ENCODE measurements around the gene LAMTOR4.

LAMTOR4 gene

DNA sequence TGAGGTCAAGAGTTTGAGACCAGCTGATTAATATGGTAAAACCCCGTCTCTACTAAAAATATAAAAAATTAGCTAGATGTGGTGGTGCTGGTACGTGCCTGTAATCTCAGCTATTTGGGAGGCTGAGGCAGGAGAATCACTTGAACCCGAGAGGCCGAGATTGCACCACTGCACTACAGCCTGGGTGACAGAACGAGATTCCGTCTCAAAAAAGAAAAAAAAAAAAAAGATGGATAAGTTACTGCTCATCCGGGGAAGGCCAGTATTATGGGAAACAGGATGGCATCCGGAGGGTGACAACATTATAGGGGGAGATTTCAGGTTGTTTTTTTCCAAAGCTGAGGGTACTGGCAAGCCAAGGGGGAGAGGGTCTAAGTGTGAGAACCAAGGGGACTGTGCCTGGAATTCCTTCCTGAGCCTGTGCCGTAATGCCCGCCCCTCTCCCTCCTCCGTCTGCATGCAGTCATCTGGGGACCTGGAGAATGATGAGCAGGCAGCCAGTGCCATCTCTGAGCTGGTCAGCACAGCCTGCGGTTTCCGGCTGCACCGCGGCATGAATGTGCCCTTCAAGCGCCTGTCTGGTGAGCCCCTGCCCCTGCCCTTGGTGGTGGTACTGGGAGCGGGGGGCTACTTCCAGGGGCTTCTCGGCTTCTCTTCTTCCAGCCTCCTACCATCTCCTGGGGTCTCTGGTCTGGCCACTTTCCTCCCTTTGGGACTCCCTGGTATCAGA lies 4.4 kb downstream of the LAMTOR4 start:
- H3K79me2 ChIP-seq (ENCODE audit: control insufficient read depth, low read length) = peaks cover 91% of the 10 kb centered on the region
- peaks cover 8% of the 10 kb centered on the region; the same call in 1 of the 2 replicates for H4K20me1 ChIP-seq (ENCODE audit: control insufficient read depth, insufficient read depth, low read depth, low read length)
- no peaks in the 10 kb centered on the region for H3K9me3 ChIP-seq (ENCODE audit: control insufficient read depth, insufficient read depth, low read length)
- H3K4me3 ChIP-seq (ENCODE audit: low read length) = peak overlapping the region; percentile 56
- H3K4me1 ChIP-seq (ENCODE audit: control insufficient read depth, low read length) = peaks cover 77% of the 10 kb centered on the region
- TF ChIP-seq CTCF (IDR thresholded peaks at IDR 0.05; ENCODE audit: low read depth, low read length, poor library complexity, severe bottlenecking) = no peak
- no peak for TF ChIP-seq EZH2phosphoT487 (IDR thresholded peaks at IDR 0.05; ENCODE audit: borderline replicate concordance, low read length)
- H3K27me3 ChIP-seq (ENCODE audit: control insufficient read depth, low read length) = no peaks in the 10 kb centered on the region
- no peaks in the 10 kb centered on the region for H3K9me2 ChIP-seq (replicated peaks; ENCODE audit: control insufficient read depth, low read length)
- H3K36me3 ChIP-seq (ENCODE audit: control insufficient read depth, low read length) = peaks cover 88% of the 10 kb centered on the region
- H3K27ac ChIP-seq (ENCODE audit: low read depth, low read length) = peak overlapping the region; percentile 64
- H3F3A ChIP-seq (ENCODE audit: control insufficient read depth, insufficient read depth) = peaks cover 39% of the 10 kb centered on the region
- H3K4me2 ChIP-seq (ENCODE audit: low read length) = peak overlapping the region; percentile 56

- no peaks in the 10 kb centered on the region for H3K9me2 ChIP-seq (replicated peaks; ENCODE audit: control insufficient read depth, low read length)
- peak overlapping the region; percentile 56 for H3K4me2 ChIP-seq (ENCODE audit: low read length)
- 0 out of 2 replicates have a peak overlapping the region, but pooled peaks have one; percentile 6 for H3K4me3 ChIP-seq (ENCODE audit: low read length)
- H3K9me3 ChIP-seq (ENCODE audit: control insufficient read depth, insufficient read depth, low read length) = no peaks in the 10 kb centered on the region
- peaks cover 90% of the 10 kb centered on the region for H3K36me3 ChIP-seq (ENCODE audit: control insufficient read depth, low read length)
- no peaks in the 10 kb centered on the region for H3K27me3 ChIP-seq (ENCODE audit: control insufficient read depth, low read length)
- H3K4me1 ChIP-seq (ENCODE audit: control insufficient read depth, low read length) = peaks cover 76% of the 10 kb centered on the region
- H3K79me2 ChIP-seq (ENCODE audit: control insufficient read depth, low read length) = peaks cover 98% of the 10 kb centered on the region
- TF ChIP-seq CTCF (IDR thresholded peaks at IDR 0.05; ENCODE audit: low read depth, low read length, poor library complexity, severe bottlenecking) (no peak), EZH2phosphoT487 (IDR thresholded peaks at IDR 0.05; ENCODE audit: borderline replicate concordance, low read length) (no peak)
- peaks cover 8% of the 10 kb centered on the region; the same call in 1 of the 2 replicates for H4K20me1 ChIP-seq (ENCODE audit: control insufficient read depth, insufficient read depth, low read depth, low read length)
- H3K27ac ChIP-seq (ENCODE audit: low read depth, low read length) = peak overlapping the region; percentile 13; the same call in 1 of the 2 replicates
- H3F3A ChIP-seq (ENCODE audit: control insufficient read depth, insufficient read depth) = peaks cover 39% of the 10 kb centered on the region
Measured at GRCh38 chr7:100153708-100154535, 5.2 kb downstream of the LAMTOR4 start.

DNA sequence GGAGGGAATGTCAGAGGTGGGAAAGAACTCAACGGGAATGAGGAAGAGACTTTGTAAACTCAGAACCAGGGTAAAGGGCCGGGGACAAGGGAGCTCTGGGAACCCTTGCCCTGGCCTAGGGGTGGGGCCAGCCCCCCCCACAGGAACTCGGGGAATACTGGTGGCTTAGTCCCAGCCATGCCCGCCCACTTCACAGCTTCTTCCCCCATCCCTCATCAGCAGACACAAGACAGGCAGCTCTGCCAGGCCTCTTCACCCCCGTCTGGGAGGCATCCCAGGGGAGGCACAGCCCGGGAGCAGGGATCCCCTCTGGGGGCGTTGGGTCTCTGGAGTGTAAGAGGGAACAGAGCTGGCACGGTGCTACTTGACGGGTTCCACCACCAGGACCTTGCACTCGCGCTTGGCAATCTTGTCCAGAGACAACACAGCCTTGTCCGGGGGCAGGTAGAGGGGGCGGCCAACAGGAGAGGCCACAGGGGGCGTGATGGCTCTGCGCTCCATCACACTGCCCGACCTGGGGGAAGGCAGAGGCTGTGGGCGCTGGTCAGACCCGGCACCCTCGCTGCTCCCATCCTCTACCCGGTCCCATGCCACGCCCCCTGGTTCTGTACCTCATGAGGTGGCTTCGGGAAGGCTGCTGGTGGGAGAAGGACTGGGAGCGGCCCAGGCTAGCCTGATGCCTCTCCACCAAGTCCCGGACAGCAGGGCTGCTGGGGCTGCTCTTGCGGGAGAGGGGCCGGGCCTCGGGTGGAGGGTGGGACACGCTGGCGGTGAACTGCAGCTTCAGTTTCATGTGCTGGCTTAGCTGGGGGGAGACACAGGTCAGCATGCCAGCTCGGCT lies 6.2 kb downstream of the LAMTOR4 start:
- peaks cover 82% of the 10 kb centered on the region for H3K36me3 ChIP-seq (ENCODE audit: control insufficient read depth, low read length)
- TF ChIP-seq EZH2phosphoT487 (IDR thresholded peaks at IDR 0.05; ENCODE audit: borderline replicate concordance, low read length) (no peak), CTCF (IDR thresholded peaks at IDR 0.05; ENCODE audit: low read depth, low read length, poor library complexity, severe bottlenecking) (no peak)
- H3K27me3 ChIP-seq (ENCODE audit: control insufficient read depth, low read length) = no peaks in the 10 kb centered on the region
- no peaks in the 10 kb centered on the region for H3K9me2 ChIP-seq (replicated peaks; ENCODE audit: control insufficient read depth, low read length)
- H3K4me2 ChIP-seq (ENCODE audit: low read length) = 0 out of 2 replicates have a peak overlapping the region, but pooled peaks have one; percentile 56
- peaks cover 91% of the 10 kb centered on the region for H3K79me2 ChIP-seq (ENCODE audit: control insufficient read depth, low read length)
- H3K4me3 ChIP-seq (ENCODE audit: low read length) = no peak overlapping the region
- H3K4me1 ChIP-seq (ENCODE audit: control insufficient read depth, low read length) = peaks cover 80% of the 10 kb centered on the region
- peaks cover 8% of the 10 kb centered on the region; the same call in 1 of the 2 replicates for H4K20me1 ChIP-seq (ENCODE audit: control insufficient read depth, insufficient read depth, low read depth, low read length)
- H3K27ac ChIP-seq (ENCODE audit: low read depth, low read length) = peak overlapping the region; percentile 13; the same call in 1 of the 2 replicates
- no peaks in the 10 kb centered on the region for H3K9me3 ChIP-seq (ENCODE audit: control insufficient read depth, insufficient read depth, low read length)
- peaks cover 39% of the 10 kb centered on the region for H3F3A ChIP-seq (ENCODE audit: control insufficient read depth, insufficient read depth)
